C4-2B (cell line): Measurements from ENCODE around the gene ITGB1.

Experiments used
- H3K27ac ChIP-seq: fragments of 450-650 bp; 2 replicates; pipeline ENCODE4 v1.5.1; 2017
- ZFX ChIP-seq: fragments of 450-650 bp; IDR thresholded peaks from 2 replicates; pipeline ENCODE4 v1.6.1; 2017

The ITGB1 gene

GRCh38 chr10:32851301-32851700 lies 106.7 kb downstream of the ITGB1 start:
- TF ChIP-seq ZFX = no peak
- no peak overlapping the region for H3K27ac ChIP-seq
